ENCODE measurements around the gene ANKRD52.
"Not testable (repeated sequence)": the region's sequence is repeated elsewhere in the genome, so short reads cannot be mapped to it uniquely, and the experiment has no call there.

Gene ANKRD52

DNA sequence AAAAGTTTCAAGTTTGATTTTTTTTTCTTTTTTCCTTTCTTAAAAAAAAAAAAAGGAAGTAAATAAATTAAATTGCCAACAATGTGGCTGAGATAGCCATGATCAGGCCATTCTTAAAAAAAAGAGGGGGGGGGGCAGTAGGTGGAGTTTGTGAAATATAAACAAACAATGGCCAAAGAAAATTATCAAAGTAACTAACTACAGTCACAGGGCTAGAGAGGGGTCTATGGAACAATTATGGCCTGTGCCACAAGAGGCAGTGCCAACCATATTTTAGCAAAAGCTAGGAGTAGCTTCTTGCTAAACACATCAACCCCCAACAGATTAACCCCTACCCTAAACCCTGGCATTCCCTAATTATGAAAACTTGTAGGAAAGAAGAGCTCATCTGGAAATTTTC, 52.7 kb downstream of the ANKRD52 start:
- no peak for DNase-seq

GRCh38 chr12:56204275-56204674, 53.9 kb downstream of the ANKRD52 start:
- DNase-seq = no peak

GRCh38 chr12:56202838-56203237, 55.3 kb downstream of the ANKRD52 start:
- DNase-seq = no peak

GRCh38 chr12:56202366-56202765, 55.8 kb downstream of the ANKRD52 start:
- DNase-seq = no peak

GRCh38 chr12:56198836-56199235, 59.3 kb downstream of the ANKRD52 start:
- no peak for DNase-seq

- no peak for DNase-seq
These were observed 60.1 kb downstream of the ANKRD52 start for GRCh38 chr12:56197921-56198635.

DNA sequence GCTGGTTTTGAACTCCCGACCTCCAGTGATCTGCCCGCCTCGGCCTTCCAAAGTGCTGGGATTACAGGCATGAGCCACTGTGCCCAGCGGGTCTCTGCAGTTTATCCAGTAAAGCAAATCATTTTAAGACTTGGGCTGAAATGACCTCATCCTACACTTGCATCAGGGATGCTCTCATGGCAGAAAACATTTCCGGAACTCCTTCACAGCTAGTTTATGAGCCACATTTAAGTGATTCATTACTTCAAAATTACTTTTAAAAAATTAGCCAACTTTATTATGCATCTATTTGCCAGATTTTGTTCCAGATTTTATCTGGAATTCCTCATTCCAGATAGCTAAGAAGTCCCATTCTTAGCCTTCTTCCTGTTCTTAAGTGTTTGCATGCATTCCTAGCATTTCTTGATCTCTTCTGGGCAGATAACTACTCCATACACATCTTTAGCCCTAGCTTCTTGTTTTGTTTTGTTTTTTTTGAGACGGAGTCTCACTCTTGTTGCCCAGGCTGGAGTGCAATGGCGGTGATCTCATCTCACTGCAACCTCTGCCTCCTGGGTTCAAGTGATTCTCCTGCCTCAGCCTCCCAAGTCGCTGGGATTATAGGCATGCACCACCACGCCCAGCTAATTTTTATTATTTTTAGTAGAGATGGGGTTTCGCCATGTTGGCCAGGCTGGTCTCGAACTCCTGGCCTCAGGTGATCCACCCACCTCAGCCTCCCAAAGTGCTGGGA, 61.2 kb downstream of the ANKRD52 start:
- DNase-seq = not testable (repeated sequence)

DNA sequence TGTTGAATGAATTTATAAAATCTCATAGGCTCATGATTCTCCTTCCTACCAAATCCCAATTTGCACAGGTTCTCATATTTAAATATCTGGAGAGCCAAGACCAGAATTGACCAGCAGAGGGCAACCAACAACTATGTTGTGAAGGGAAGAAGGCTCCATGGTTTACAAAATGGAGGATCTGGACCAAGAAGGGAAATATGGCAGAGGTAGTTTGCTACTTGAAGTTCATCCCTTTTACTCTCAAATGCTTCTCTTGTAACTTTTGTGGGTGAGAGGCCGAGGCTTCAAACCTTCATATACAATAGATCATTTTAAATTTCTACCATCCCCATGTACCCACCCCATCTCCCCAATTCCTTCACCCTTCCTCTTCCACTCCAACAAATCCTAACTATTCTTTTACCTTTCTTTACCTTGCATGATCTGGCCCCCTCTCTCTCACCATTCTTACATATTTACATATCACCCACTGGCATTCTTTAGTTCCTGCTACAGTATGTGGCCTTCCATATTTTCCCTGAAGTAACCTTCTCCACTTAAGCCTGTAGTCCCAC, 65.1 kb downstream of the ANKRD52 start:
- DNase-seq = peak; percentile 81

GRCh38 chr12:56192582-56192981, 65.6 kb downstream of the ANKRD52 start:
- no peak for DNase-seq

GRCh38 chr12:56190695-56191155, 67.5 kb downstream of the ANKRD52 start:
- DNase-seq = no peak

GRCh38 chr12:56189918-56190694, 68.1 kb downstream of the ANKRD52 start:
- DNase-seq = peak; percentile 77

DNA sequence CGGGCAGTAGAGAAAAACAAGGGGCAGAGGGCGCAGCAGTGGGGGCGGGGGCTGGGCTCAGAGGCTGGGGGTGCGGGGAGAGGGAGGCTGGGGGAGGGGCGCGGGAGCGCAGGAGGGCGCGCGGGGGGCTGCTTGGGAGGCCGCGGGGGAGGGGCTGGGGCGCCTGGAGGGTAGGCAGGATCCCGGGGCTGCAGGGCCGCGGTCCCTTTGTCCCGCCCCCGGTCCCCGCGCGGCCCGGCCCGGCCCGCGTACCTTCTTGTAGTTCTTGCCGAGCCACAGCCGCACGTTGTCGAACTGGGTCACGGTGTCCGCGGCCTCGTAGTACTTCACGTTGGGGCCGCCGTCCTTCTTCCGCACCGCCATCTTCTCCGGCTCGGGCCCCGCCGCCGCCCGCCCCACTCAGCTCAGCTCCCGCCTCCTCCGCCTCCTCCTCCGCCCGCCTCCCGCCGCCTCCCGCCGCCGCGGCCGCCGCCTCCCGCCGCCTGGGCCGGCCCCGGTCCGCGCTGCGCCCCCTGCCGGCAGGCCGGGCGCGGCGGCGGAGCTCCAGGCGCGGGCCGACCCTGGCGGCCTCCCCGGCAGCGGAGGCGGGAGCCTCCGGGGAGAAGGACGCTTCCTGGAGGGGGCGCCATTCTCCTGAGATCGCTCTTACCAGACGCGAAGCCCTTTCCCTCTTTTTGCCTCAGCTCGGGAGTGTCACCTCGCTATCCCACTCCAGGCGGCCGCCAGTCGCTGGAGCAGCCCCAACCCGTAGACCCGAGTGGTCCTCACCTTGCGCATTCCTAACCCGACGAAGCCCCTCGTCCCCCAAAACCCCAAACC, 68.9 kb downstream of the ANKRD52 start, which contains the start of gene SMARCC2:
Gene SMARCC2, minus strand, starts transcription at position 385 of the 819 bp plus-strand sequence. Its CDS starts 22 bp downstream, at position 363.
- peak; percentile 80 for DNase-seq

GRCh38 chr12:56188778-56189098, 69.4 kb downstream of the ANKRD52 start:
- no peak for DNase-seq

GRCh38 chr12:56188131-56188777, 69.9 kb downstream of the ANKRD52 start:
- peak; percentile 12 for DNase-seq
